Fibroblast of pulmonary artery (primary cell): ENCODE results near the gene KLF2.

Experiments used
- DNase-seq: peaks from one replicate; pipeline ENCODE4 v3.0.0-alpha.2; 2010; ENCODE audit warnings: low read depth
- H3K4me3 ChIP-seq: replicated peaks from 2 replicates; pipeline ENCODE4 v1.5.1; 2011; ENCODE audit warnings: low read depth, mild to moderate bottlenecking, control low read depth, low read length, moderate library complexity
- CTCF ChIP-seq: IDR thresholded peaks from 2 replicates; pipeline ENCODE4 v1.5.1; 2011; ENCODE audit warnings: mild to moderate bottlenecking, control low read depth, low read length, inconsistent platforms; ENCODE audit errors: missing control alignments

The KLF2 gene

GRCh38 chr19:16288544-16288943 is 36.1 kb upstream of the KLF2 start:
- DNase-seq: peak; percentile 41
- no peak for TF ChIP-seq CTCF

GRCh38 chr19:16289594-16289993 is 35.0 kb upstream of the KLF2 start:
- no peak for DNase-seq
- no peak for TF ChIP-seq CTCF
- no peak overlapping the region for H3K4me3 ChIP-seq

More at GRCh38 chr19:16288544-16288943, 36.1 kb upstream of the KLF2 start:
- no peak overlapping the region for H3K4me3 ChIP-seq

- H3K4me3 ChIP-seq: no peak overlapping the region
- peak; percentile 22 for DNase-seq
- TF ChIP-seq CTCF: no peak
These were observed 33.9 kb upstream of the KLF2 start for GRCh38 chr19:16290692-16291091.

GRCh38 chr19:16293118-16294091 is 31.2 kb upstream of the KLF2 start:
- peak overlapping the region; percentile 50 for H3K4me3 ChIP-seq
- DNase-seq: peak; percentile 100
- no peak for TF ChIP-seq CTCF

GRCh38 chr19:16295057-16295456 is 29.6 kb upstream of the KLF2 start:
- H3K4me3 ChIP-seq: no peak overlapping the region
- no peak for DNase-seq
- no peak for TF ChIP-seq CTCF

- no peak for TF ChIP-seq CTCF
- H3K4me3 ChIP-seq: no peak overlapping the region
- no peak for DNase-seq
These were observed 27.9 kb upstream of the KLF2 start for GRCh38 chr19:16296713-16297112.
